IMR-90 (cell line): ENCODE results near the gene CEP72. TPM values are rescaled to one million over a fixed set of nuclear protein-coding genes. Genes with fewer than 3 reads are reported as not detected.
A peak's percentile ranks its signal among the peaks of the same experiment; 100 is the strongest.

Source experiments
- ATAC-seq: fragments of 200-7000 bp; cut with Tn5 transposase; 2 replicates; pipeline ENCODE4 v1.9.1; 2020; ENCODE audit warnings: low read depth, mild to moderate bottlenecking, moderate library complexity
- BruUV-seq: library from RNA; stranded (reverse); fragments of 400-500 nt; replicated peaks from 2 replicates; lab custom pipeline; 2021; lab: Mats Ljungman, UMichigan
- CTCF ChIA-PET: fragments of 300-600 bp; formaldehyde crosslinking; extraction: SDS; loops from one replicate; lab custom pipeline; 2021; ENCODE audit warnings: antibody characterized with exemption; lab: Yijun Ruan, JAX
- POLR2A ChIA-PET: fragments of 300-600 bp; sonication (Branson Sonifier 250); formaldehyde crosslinking; loops from one replicate; lab custom pipeline; 2022; ENCODE audit warnings: antibody characterized with exemption; ENCODE audit not compliant: unreplicated experiment; lab: Charles Lee
- DNase-seq: peaks from one replicate; pipeline ENCODE4 v3.0.0; 2013
- H2AFZ ChIP-seq: replicated peaks from 2 replicates; pipeline ENCODE3; 2013; ENCODE audit warnings: low read length, mild to moderate bottlenecking; ENCODE audit not compliant: poor library complexity
- H2AK5ac ChIP-seq: 2 replicates; pipeline ENCODE4 v1.6.1; 2013; ENCODE audit warnings: low read depth, low read length, inconsistent platforms
- H2AK9ac ChIP-seq: replicated peaks from 2 replicates; pipeline ENCODE3; 2013; ENCODE audit warnings: mild to moderate bottlenecking, low read depth, low read length, moderate library complexity; ENCODE audit not compliant: poor library complexity
- H2BK120ac ChIP-seq: 2 replicates; pipeline ENCODE4 v1.6.1; 2013; ENCODE audit warnings: low read depth, low read length, inconsistent platforms
- H2BK15ac ChIP-seq: 3 replicates; pipeline ENCODE4 v1.6.1; 2013; ENCODE audit warnings: low read depth, low read length, inconsistent platforms
- H2BK20ac ChIP-seq: 2 replicates; pipeline ENCODE4 v1.6.1; 2013; ENCODE audit warnings: low read depth, mild to moderate bottlenecking, inconsistent platforms, low read length, moderate library complexity
- H2BK5ac ChIP-seq: 2 replicates; pipeline ENCODE4 v1.6.1; 2013; ENCODE audit warnings: mild to moderate bottlenecking, low read depth, low read length, inconsistent platforms; ENCODE audit not compliant: poor library complexity, severe bottlenecking
- H3K14ac ChIP-seq: replicated peaks from 2 replicates; pipeline ENCODE4 v1.6.1; 2013; ENCODE audit warnings: low read depth, low read length, inconsistent platforms
- H3K18ac ChIP-seq: 2 replicates; pipeline ENCODE4 v1.6.1; 2013; ENCODE audit warnings: low read depth, low read length, control low read depth
- H3K23ac ChIP-seq: 2 replicates; pipeline ENCODE4 v1.6.1; 2013; ENCODE audit warnings: low read depth, low read length, inconsistent platforms
- H3K27ac ChIP-seq: 2 replicates; pipeline ENCODE4 v1.5.1; 2013; ENCODE audit warnings: mild to moderate bottlenecking, control low read depth, low read length; ENCODE audit not compliant: insufficient read depth
- H3K27me3 ChIP-seq: 2 replicates; pipeline ENCODE4 v1.6.1; 2013; ENCODE audit warnings: low read length; ENCODE audit not compliant: control insufficient read depth, insufficient read depth
- H3K36me3 ChIP-seq: 2 replicates; pipeline ENCODE4 v1.6.1; 2013; ENCODE audit warnings: low read length, mixed read lengths; ENCODE audit not compliant: control insufficient read depth, insufficient read depth
- H3K4ac ChIP-seq: 2 replicates; pipeline ENCODE4 v1.6.1; 2013; ENCODE audit warnings: low read depth, low read length, inconsistent platforms
- H3K4me1 ChIP-seq: 2 replicates; pipeline ENCODE4 v1.6.1; 2013; ENCODE audit warnings: low read length, mixed read lengths; ENCODE audit not compliant: control insufficient read depth, insufficient read depth
- H3K4me2 ChIP-seq: 2 replicates; pipeline ENCODE4 v1.6.1; 2013; ENCODE audit warnings: low read depth, mild to moderate bottlenecking, control low read depth, low read length, moderate library complexity
- H3K4me3 ChIP-seq: 2 replicates; pipeline ENCODE4 v1.5.1; 2013; ENCODE audit warnings: low read depth, mild to moderate bottlenecking, control low read depth, low read length, moderate library complexity; ENCODE audit not compliant: insufficient read depth
- H3K56ac ChIP-seq: 2 replicates; pipeline ENCODE4 v1.6.1; 2013; ENCODE audit warnings: low read length, inconsistent platforms; ENCODE audit not compliant: insufficient read depth; ENCODE audit errors: extremely low read depth
- H3K79me1 ChIP-seq, 2 experiments: 2 replicates each; pipeline ENCODE4 v1.6.1; 2013; ENCODE audit warnings: low read length in 2 of 2, inconsistent platforms in 1 of 2, low read depth in 1 of 2
- H3K9ac ChIP-seq: 2 replicates; pipeline ENCODE4 v1.6.1; 2013; ENCODE audit warnings: low read depth, low read length, control low read depth
- H3K9me1 ChIP-seq: 2 replicates; pipeline ENCODE4 v1.6.1; 2013; ENCODE audit warnings: low read length, inconsistent platforms; ENCODE audit not compliant: insufficient read depth
- H3K9me3 ChIP-seq: 2 replicates; pipeline ENCODE4 v1.6.1; 2013; ENCODE audit warnings: low read length; ENCODE audit not compliant: control insufficient read depth, insufficient read depth
- H4K20me1 ChIP-seq: 2 replicates; pipeline ENCODE4 v1.6.1; 2013; ENCODE audit warnings: low read length, inconsistent platforms; ENCODE audit not compliant: insufficient read depth
- H4K5ac ChIP-seq: 2 replicates; pipeline ENCODE4 v1.6.1; 2013; ENCODE audit warnings: mild to moderate bottlenecking, low read depth, low read length, control low read depth
- H4K8ac ChIP-seq, 2 experiments: 2 replicates each; pipeline ENCODE4 v1.6.1; 2013; ENCODE audit warnings: low read depth in 2 of 2, low read length in 2 of 2, control low read depth in 1 of 2, inconsistent platforms in 1 of 2
- H4K91ac ChIP-seq: 2 replicates; pipeline ENCODE4 v1.6.1; 2013; ENCODE audit warnings: low read depth, low read length, inconsistent platforms; ENCODE audit not compliant: insufficient read depth
- CEBPB ChIP-seq: IDR thresholded peaks from 2 replicates; pipeline ENCODE4 v1.6.1; 2012; ENCODE audit warnings: low read depth, low read length, improper control_type of control experiment
- RAD21 ChIP-seq: IDR thresholded peaks from 2 replicates; pipeline ENCODE4 v1.6.1; 2012; ENCODE audit warnings: low read length, improper control_type of control experiment
- whole genome bisulfite sequencing, 2 experiments: methylation state at CpG; one replicate each; pipeline versions ENCODE4 v1.1.5 to v1.1.7; 2013; ENCODE audit warnings: missing lambda C conversion rate in 2 of 2; ENCODE audit not compliant: insufficient read length in 1 of 2; ENCODE audit errors: extremely low coverage in 2 of 2; 5-methylcytosine and 5-hydroxymethylcytosine counted together
- dilution Hi-C: fragments of 300-500 bp; cut with HindIII; formaldehyde crosslinking; loops from one replicate; pipeline ENCODE4 v1.14.3; 2018; ENCODE audit warnings: low sequenced_read_pairs; ENCODE audit not compliant: unreplicated experiment
- in situ Hi-C: fragments of 300-500 bp; cut with MboI; formaldehyde crosslinking; loops from 3 replicates; pipeline ENCODE4 v1.14.3; 2019; ENCODE audit warnings: low sequenced_read_pairs, inconsistent platforms, mixed read lengths
- intact Hi-C: fragments of 100-400 bp; cut with micrococcal nuclease; formaldehyde crosslinking; loops from 2 replicates; pipeline ENCODE4 v1.10.0; 2022
- polyA plus RNA-seq, 3 experiments: library from polyadenylated mRNA; depleted of rRNA; stranded (reverse); fragments of >200 nt; gene quantifications; 2 replicates each; pipeline ENCODE4 v1.2.3, GENCODE V29; 2012; ENCODE audit warnings: low replicate concordance in 1 of 3
- total RNA-seq: library from RNA; depleted of rRNA; stranded (reverse); fragments of >200 nt; gene quantifications from 2 replicates; pipeline ENCODE4 v1.2.3, GENCODE V29; 2012

Gene CEP72
- total and polyA plus RNA-seq, 2 of the 4 experiments (the other 2 are of a cell fraction), result 2.9 to 4.3 TPM

DNA sequence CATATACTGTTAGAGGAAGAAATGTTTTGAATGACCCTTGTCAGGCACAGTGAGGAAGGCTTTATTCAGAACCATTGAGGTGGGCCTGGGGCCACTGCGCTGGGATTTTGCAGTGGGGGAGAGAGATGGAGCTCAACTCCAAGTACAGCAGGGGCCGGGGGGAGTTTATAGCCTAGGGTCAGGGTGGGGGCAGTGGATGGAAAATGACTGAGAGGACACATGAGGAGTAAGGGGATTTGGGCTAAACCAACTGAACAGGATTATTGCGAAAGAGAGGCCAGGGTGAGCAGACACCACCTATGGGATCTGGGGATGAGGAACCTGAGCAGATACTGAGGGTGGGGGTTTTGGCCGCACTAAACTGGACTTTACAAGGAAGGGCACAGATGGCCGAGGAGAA is 6.3 kb downstream of the CEP72 start:
- 100% methylated on average over 2 of the region's 5 CpGs; no CpG with 5 or more reads in 1 of the 2 experiments for WGBS, 2 experiments
- Histone ChIP-seq H2BK5ac (no peak overlapping the region), H3K18ac (no peak overlapping the region), H3K4ac (no peak overlapping the region), H2BK15ac (no peak overlapping the region), H3K79me1 (peaks cover 17 to 19% of the 10 kb centered on the region in 2 experiments), H2AK9ac (no peak overlapping the region), H3K27ac (no peak overlapping the region), H3K14ac (no peak overlapping the region), H3K36me3 (peaks cover 8% of the 10 kb centered on the region), H3K23ac (no peak overlapping the region), H4K91ac (no peak overlapping the region), H3K56ac (no peak overlapping the region), H4K20me1 (no peaks in the 10 kb centered on the region), H3K4me2 (no peak overlapping the region), H3K27me3 (no peaks in the 10 kb centered on the region), H2AFZ (no peak overlapping the region), H3K4me1 (no peaks in the 10 kb centered on the region), H3K9me3 (no peaks in the 10 kb centered on the region), H3K9me1 (no peaks in the 10 kb centered on the region), H4K5ac (no peak overlapping the region), H2BK20ac (no peak overlapping the region), H3K4me3 (no peak overlapping the region), H3K9ac (no peak overlapping the region), H4K8ac (no peak overlapping the region), H2AK5ac (no peak overlapping the region), H2BK120ac (no peak overlapping the region)
- peak; percentile 78 for TF ChIP-seq CEBPB
- TF ChIP-seq RAD21, result no peak
- POLR2A ChIA-PET, result no interaction called here
- BruUV-seq, result no TSS peak
- dilution Hi-C loops (no loop called here), intact Hi-C loops (loop anchor here (10.0 kb wide), 1 partner anchor 304 kb away; no protein-coding TSS in a partner anchor), in situ Hi-C loops (no loop called here)
- CTCF ChIA-PET, result no interaction called here
- ATAC-seq (no peak), DNase-seq (no peak)
